ENCODE data around the gene KATNAL2. TPM values are rescaled to one million over a fixed set of nuclear protein-coding genes. Genes with fewer than 3 reads are reported as not detected.

Gene KATNAL2
- polyA plus RNA-seq, 1 donor (not counting 4 experiments of a cell fraction or from before 2014, with no cell fraction given): 1.1 TPM

DNA sequence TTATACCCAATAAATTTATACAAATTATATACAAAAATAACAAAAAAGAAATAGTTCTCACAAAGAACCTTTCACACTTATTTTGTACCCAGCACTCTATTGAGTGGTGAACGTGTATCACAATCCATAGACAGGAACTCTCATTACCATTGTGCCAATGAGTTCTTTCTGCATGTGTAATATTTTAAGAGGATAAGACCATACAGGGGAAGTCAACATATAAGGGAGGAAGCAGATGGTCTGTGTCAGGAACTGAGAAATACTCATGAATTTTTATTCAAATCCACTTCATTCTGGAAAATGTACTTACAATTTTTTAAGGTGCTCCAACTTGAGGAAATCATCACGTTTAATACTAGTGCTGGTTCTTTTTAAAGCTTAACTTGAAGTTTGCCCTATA lies 145.1 kb downstream of the KATNAL2 start:
- Histone ChIP-seq H3K27me3 (ENCODE audit: control insufficient read depth, extremely low read depth, insufficient read depth, low read length) (no peaks in the 10 kb centered on the region), H3K9me3 (ENCODE audit: control insufficient read depth, low read depth, low read length) (no peaks in the 10 kb centered on the region), H3K9me1 (ENCODE audit: control insufficient read depth, extremely low read depth, insufficient read depth, low read length) (no peaks in the 10 kb centered on the region), H3K4me2 (ENCODE audit: control insufficient read depth, extremely low read depth, insufficient read depth, low read depth, low read length) (no peak overlapping the region), H2AFZ (ENCODE audit: control insufficient read depth, low read length) (no peak overlapping the region), H3K4me3 (ENCODE audit: control insufficient read depth in 2 of 3, extremely low read depth in 1 of 3, insufficient read depth in 2 of 3, low read depth in 1 of 3, low read length in 3 of 3) (no peak overlapping the region), H3K27ac (ENCODE audit: control insufficient read depth, insufficient read depth, low read length) (no peak overlapping the region), H4K20me1 (ENCODE audit: control insufficient read depth, extremely low read depth, insufficient read depth, low read length) (no peaks in the 10 kb centered on the region), H3K4me1 (ENCODE audit: control insufficient read depth, extremely low read depth, insufficient read depth, low read length) (no peaks in the 10 kb centered on the region), H3K9ac (ENCODE audit: control insufficient read depth, extremely low read depth, insufficient read depth, low read length) (no peak overlapping the region), H3K36me3 (ENCODE audit: control insufficient read depth in 2 of 2, extremely low read depth in 1 of 2, insufficient read depth in 2 of 2, low read length in 2 of 2) (no peaks in the 10 kb centered on the region), H3K79me2 (ENCODE audit: control insufficient read depth, insufficient read depth, low read length) (no peaks in the 10 kb centered on the region)
- TF ChIP-seq, protein P1, sequence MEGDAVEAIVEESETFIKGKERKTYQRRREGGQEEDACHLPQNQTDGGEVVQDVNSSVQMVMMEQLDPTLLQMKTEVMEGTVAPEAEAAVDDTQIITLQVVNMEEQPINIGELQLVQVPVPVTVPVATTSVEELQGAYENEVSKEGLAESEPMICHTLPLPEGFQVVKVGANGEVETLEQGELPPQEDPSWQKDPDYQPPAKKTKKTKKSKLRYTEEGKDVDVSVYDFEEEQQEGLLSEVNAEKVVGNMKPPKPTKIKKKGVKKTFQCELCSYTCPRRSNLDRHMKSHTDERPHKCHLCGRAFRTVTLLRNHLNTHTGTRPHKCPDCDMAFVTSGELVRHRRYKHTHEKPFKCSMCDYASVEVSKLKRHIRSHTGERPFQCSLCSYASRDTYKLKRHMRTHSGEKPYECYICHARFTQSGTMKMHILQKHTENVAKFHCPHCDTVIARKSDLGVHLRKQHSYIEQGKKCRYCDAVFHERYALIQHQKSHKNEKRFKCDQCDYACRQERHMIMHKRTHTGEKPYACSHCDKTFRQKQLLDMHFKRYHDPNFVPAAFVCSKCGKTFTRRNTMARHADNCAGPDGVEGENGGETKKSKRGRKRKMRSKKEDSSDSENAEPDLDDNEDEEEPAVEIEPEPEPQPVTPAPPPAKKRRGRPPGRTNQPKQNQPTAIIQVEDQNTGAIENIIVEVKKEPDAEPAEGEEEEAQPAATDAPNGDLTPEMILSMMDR (optimal IDR thresholded peaks at IDR 0.05 in 1 of 3, IDR thresholded peaks at IDR 0.05 in 1 of 3, conservative IDR thresholded peaks at IDR 0.05 in 1 of 3; ENCODE audit: extremely low read depth in 1 of 3, insufficient read depth in 2 of 3, low read length in 3 of 3): no peak
- TF ChIP-seq EZH2 (IDR thresholded peaks at IDR 0.05; ENCODE audit: low read length): no peak
- FAIRE-seq: no peak
- DNase-seq (ENCODE audit: low read depth, low spot score): no peak
- dilution Hi-C loops (cut with MboI; ENCODE audit: extremely low pct_ligation_motif_present, low sequenced_read_pairs): no loop called here

DNA sequence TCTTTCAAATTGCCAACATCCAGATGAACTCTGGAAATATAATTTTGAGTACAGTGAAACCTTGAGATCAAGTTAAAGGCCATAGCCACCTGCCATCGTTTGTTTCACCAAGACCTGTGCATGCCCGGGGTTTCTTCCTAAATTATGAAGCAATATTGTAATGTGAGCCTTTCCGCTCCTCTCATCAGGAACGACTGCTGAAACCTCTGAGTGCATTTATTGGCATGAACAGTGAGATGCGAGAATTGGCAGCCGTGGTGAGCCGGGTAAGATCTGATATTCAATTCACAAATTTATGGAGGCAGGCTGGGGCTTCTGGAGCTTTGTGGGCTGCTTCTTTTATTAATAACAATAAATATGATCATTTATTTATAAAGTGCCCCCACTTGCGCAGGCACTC lies 145.7 kb downstream of the KATNAL2 start:
- TF ChIP-seq EZH2 (IDR thresholded peaks at IDR 0.05; ENCODE audit: low read length): no peak
- TF ChIP-seq, protein P1 (optimal IDR thresholded peaks at IDR 0.05 in 1 of 3, IDR thresholded peaks at IDR 0.05 in 1 of 3, conservative IDR thresholded peaks at IDR 0.05 in 1 of 3; ENCODE audit: extremely low read depth in 1 of 3, insufficient read depth in 2 of 3, low read length in 3 of 3): no peak
- dilution Hi-C loops (cut with MboI; ENCODE audit: extremely low pct_ligation_motif_present, low sequenced_read_pairs): no loop called here
- Histone ChIP-seq H3K4me3 (ENCODE audit: control insufficient read depth in 2 of 3, extremely low read depth in 1 of 3, insufficient read depth in 2 of 3, low read depth in 1 of 3, low read length in 3 of 3) (no peak overlapping the region), H3K27ac (ENCODE audit: control insufficient read depth, insufficient read depth, low read length) (no peak overlapping the region), H3K4me1 (ENCODE audit: control insufficient read depth, extremely low read depth, insufficient read depth, low read length) (no peaks in the 10 kb centered on the region), H3K79me2 (ENCODE audit: control insufficient read depth, insufficient read depth, low read length) (no peaks in the 10 kb centered on the region), H3K9ac (ENCODE audit: control insufficient read depth, extremely low read depth, insufficient read depth, low read length) (no peak overlapping the region), H2AFZ (ENCODE audit: control insufficient read depth, low read length) (no peak overlapping the region), H3K9me1 (ENCODE audit: control insufficient read depth, extremely low read depth, insufficient read depth, low read length) (no peaks in the 10 kb centered on the region), H3K27me3 (ENCODE audit: control insufficient read depth, extremely low read depth, insufficient read depth, low read length) (no peaks in the 10 kb centered on the region), H4K20me1 (ENCODE audit: control insufficient read depth, extremely low read depth, insufficient read depth, low read length) (no peaks in the 10 kb centered on the region), H3K9me3 (ENCODE audit: control insufficient read depth, low read depth, low read length) (no peaks in the 10 kb centered on the region), H3K4me2 (ENCODE audit: control insufficient read depth, extremely low read depth, insufficient read depth, low read depth, low read length) (no peak overlapping the region), H3K36me3 (ENCODE audit: control insufficient read depth in 2 of 2, extremely low read depth in 1 of 2, insufficient read depth in 2 of 2, low read length in 2 of 2) (no peaks in the 10 kb centered on the region)
- DNase-seq (ENCODE audit: low read depth, low spot score) (no peak), FAIRE-seq (no peak)
